PC-9 (cell line): ENCODE measurements around the gene FKBP7.

Experiments
- EZH2 ChIP-seq: fragments of 200-600 bp; sonication (generic); IDR thresholded peaks from 2 replicates; pipeline ENCODE4 v1.8.0; 2017; ENCODE audit warnings: antibody characterized with exemption, low read depth
- TF ChIP-seq, protein P1 (sequence below): fragments of 200-600 bp; sonication (generic); conservative IDR thresholded peaks from 2 replicates; pipeline ENCODE4 v1.6.1; 2017; ENCODE audit warnings: mixed run types, antibody characterized with exemption, mild to moderate bottlenecking, moderate library complexity

DNA sequence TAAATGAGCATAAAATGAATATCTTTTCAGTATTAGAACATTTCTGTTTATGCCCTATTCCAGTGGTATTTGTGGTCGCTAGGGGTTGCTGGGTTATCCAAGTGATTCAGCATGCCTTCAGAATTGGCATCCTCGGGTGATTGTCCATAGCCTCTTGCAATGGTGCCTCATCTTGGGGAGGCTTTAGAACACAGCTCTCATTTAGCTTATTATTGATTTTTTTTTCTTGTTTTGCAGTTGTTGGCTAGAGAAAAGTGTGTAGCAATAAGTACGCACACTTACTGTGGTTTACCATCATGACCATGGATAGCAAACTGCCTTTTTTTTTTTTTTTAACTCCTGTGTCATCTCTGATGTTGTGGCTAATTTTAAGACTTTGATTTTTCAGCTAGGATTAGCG, 35.5 kb upstream of the FKBP7 start:
- TF ChIP-seq, protein P1, sequence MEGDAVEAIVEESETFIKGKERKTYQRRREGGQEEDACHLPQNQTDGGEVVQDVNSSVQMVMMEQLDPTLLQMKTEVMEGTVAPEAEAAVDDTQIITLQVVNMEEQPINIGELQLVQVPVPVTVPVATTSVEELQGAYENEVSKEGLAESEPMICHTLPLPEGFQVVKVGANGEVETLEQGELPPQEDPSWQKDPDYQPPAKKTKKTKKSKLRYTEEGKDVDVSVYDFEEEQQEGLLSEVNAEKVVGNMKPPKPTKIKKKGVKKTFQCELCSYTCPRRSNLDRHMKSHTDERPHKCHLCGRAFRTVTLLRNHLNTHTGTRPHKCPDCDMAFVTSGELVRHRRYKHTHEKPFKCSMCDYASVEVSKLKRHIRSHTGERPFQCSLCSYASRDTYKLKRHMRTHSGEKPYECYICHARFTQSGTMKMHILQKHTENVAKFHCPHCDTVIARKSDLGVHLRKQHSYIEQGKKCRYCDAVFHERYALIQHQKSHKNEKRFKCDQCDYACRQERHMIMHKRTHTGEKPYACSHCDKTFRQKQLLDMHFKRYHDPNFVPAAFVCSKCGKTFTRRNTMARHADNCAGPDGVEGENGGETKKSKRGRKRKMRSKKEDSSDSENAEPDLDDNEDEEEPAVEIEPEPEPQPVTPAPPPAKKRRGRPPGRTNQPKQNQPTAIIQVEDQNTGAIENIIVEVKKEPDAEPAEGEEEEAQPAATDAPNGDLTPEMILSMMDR = no peak
- no peak for TF ChIP-seq EZH2
